ENCODE measurements around the gene MYO9B. TPM values are rescaled to one million over a fixed set of nuclear protein-coding genes. Genes with fewer than 3 reads are reported as not detected.

MYO9B gene
- total and polyA plus RNA-seq, 2 donors (not counting 1 experiment from before 2014, with no cell fraction given), result 32.5 to 52.5 TPM

GRCh38 chr19:17061691-17062090 is 13.9 kb upstream of the MYO9B start:
- H3K9me3 ChIP-seq (ENCODE audit: control insufficient read depth, insufficient read depth, low read depth, low read length), result no peaks in the 10 kb centered on the region
- TF ChIP-seq CTCF (conservative IDR thresholded peaks at IDR 0.05 in 1 of 2, IDR thresholded peaks at IDR 0.05 in 1 of 2; ENCODE audit: low read depth in 1 of 2, low read length in 2 of 2) (no peak), EZH2 (IDR thresholded peaks at IDR 0.05; ENCODE audit: low read length, missing control alignments) (no peak)
- peaks cover 22% of the 10 kb centered on the region for H3K79me2 ChIP-seq (ENCODE audit: control insufficient read depth, insufficient read depth, low read length)
- no peak overlapping the region for H2AFZ ChIP-seq (ENCODE audit: low read length)
- H3K4me3 ChIP-seq (replicated peaks in 1 of 4; ENCODE audit: control extremely low read depth in 1 of 4, insufficient read depth in 1 of 4, low read depth in 3 of 4, low read length in 4 of 4), result no peak overlapping the region
- H4K20me1 ChIP-seq (ENCODE audit: control insufficient read depth, extremely low read depth, insufficient read depth, low read length), result no peaks in the 10 kb centered on the region
- DNase-seq (ENCODE audit: low read depth in 2 of 2), result no peak
- H3K4me2 ChIP-seq (ENCODE audit: extremely low read depth, insufficient read depth, low read length), result no peak overlapping the region
- H3K27me3 ChIP-seq (ENCODE audit: control insufficient read depth, insufficient read depth, low read length), result no peaks in the 10 kb centered on the region
- no peak overlapping the region for H3K27ac ChIP-seq (ENCODE audit: insufficient read depth, low read length)
- peaks cover 2% of the 10 kb centered on the region for H3K36me3 ChIP-seq (ENCODE audit: control insufficient read depth, insufficient read depth, low read length)
- H3K9ac ChIP-seq (ENCODE audit: insufficient read depth, low read length), result no peak overlapping the region
- H3K4me1 ChIP-seq (ENCODE audit: control insufficient read depth, extremely low read depth, insufficient read depth, low read length), result no peaks in the 10 kb centered on the region

- Histone ChIP-seq H4K20me1 (ENCODE audit: control insufficient read depth, extremely low read depth, insufficient read depth, low read length) (no peaks in the 10 kb centered on the region), H3K4me2 (ENCODE audit: extremely low read depth, insufficient read depth, low read length) (no peak overlapping the region), H3K79me2 (ENCODE audit: control insufficient read depth, insufficient read depth, low read length) (peaks cover 22% of the 10 kb centered on the region), H3K27me3 (ENCODE audit: control insufficient read depth, insufficient read depth, low read length) (no peaks in the 10 kb centered on the region), H2AFZ (ENCODE audit: low read length) (no peak overlapping the region), H3K9ac (ENCODE audit: insufficient read depth, low read length) (no peak overlapping the region), H3K4me1 (ENCODE audit: control insufficient read depth, extremely low read depth, insufficient read depth, low read length) (no peaks in the 10 kb centered on the region), H3K36me3 (ENCODE audit: control insufficient read depth, insufficient read depth, low read length) (no peaks in the 10 kb centered on the region), H3K27ac (ENCODE audit: insufficient read depth, low read length) (no peak overlapping the region), H3K4me3 (replicated peaks in 1 of 4; ENCODE audit: control extremely low read depth in 1 of 4, insufficient read depth in 1 of 4, low read depth in 3 of 4, low read length in 4 of 4) (no peak overlapping the region), H3K9me3 (ENCODE audit: control insufficient read depth, insufficient read depth, low read depth, low read length) (no peaks in the 10 kb centered on the region)
- TF ChIP-seq EZH2 (IDR thresholded peaks at IDR 0.05; ENCODE audit: low read length, missing control alignments), result no peak
- TF ChIP-seq CTCF (conservative IDR thresholded peaks at IDR 0.05 in 1 of 2, IDR thresholded peaks at IDR 0.05 in 1 of 2; ENCODE audit: low read depth in 1 of 2, low read length in 2 of 2), result no peak
- DNase-seq (ENCODE audit: low read depth in 2 of 2), result no peak
These were observed 12.1 kb upstream of the MYO9B start for GRCh38 chr19:17063428-17063827.

GRCh38 chr19:17069193-17069592 is 6.4 kb upstream of the MYO9B start:
- no peak overlapping the region for H3K4me2 ChIP-seq (ENCODE audit: extremely low read depth, insufficient read depth, low read length)
- no peaks in the 10 kb centered on the region for H3K36me3 ChIP-seq (ENCODE audit: control insufficient read depth, insufficient read depth, low read length)
- DNase-seq (ENCODE audit: low read depth in 2 of 2), result no peak
- no peaks in the 10 kb centered on the region for H4K20me1 ChIP-seq (ENCODE audit: control insufficient read depth, extremely low read depth, insufficient read depth, low read length)
- TF ChIP-seq CTCF (conservative IDR thresholded peaks at IDR 0.05 in 1 of 2, IDR thresholded peaks at IDR 0.05 in 1 of 2; ENCODE audit: low read depth in 1 of 2, low read length in 2 of 2) (no peak), EZH2 (IDR thresholded peaks at IDR 0.05; ENCODE audit: low read length, missing control alignments) (no peak)
- H3K9ac ChIP-seq (ENCODE audit: insufficient read depth, low read length), result no peak overlapping the region
- H2AFZ ChIP-seq (ENCODE audit: low read length), result no peak overlapping the region
- H3K79me2 ChIP-seq (ENCODE audit: control insufficient read depth, insufficient read depth, low read length), result peaks cover 24% of the 10 kb centered on the region
- peaks cover 3% of the 10 kb centered on the region for H3K4me1 ChIP-seq (ENCODE audit: control insufficient read depth, extremely low read depth, insufficient read depth, low read length)
- no peaks in the 10 kb centered on the region for H3K9me3 ChIP-seq (ENCODE audit: control insufficient read depth, insufficient read depth, low read depth, low read length)
- no peak overlapping the region for H3K4me3 ChIP-seq (replicated peaks in 1 of 4; ENCODE audit: control extremely low read depth in 1 of 4, insufficient read depth in 1 of 4, low read depth in 3 of 4, low read length in 4 of 4)
- no peak overlapping the region for H3K27ac ChIP-seq (ENCODE audit: insufficient read depth, low read length)
- H3K27me3 ChIP-seq (ENCODE audit: control insufficient read depth, insufficient read depth, low read length), result no peaks in the 10 kb centered on the region
